ENCODE measurements around the gene XXYLT1.

DNA sequence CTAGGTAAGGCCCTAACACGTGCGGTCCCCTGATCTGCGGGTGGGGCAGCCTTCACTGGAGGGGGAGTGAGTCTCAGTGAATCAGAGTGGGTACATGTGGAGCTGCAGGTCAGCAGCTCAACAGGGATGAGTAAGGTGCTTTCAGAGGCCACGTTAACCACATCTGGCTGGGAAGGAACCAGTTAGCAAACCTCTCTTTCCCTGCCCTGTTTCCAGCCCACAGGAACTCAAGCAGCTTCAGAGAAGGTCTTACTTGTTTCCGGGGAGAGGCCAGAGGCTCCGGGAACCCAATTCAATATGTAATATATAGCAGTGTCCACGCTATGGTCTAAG, 175.3 kb downstream of the XXYLT1 start:
- TF ChIP-seq, protein P1, sequence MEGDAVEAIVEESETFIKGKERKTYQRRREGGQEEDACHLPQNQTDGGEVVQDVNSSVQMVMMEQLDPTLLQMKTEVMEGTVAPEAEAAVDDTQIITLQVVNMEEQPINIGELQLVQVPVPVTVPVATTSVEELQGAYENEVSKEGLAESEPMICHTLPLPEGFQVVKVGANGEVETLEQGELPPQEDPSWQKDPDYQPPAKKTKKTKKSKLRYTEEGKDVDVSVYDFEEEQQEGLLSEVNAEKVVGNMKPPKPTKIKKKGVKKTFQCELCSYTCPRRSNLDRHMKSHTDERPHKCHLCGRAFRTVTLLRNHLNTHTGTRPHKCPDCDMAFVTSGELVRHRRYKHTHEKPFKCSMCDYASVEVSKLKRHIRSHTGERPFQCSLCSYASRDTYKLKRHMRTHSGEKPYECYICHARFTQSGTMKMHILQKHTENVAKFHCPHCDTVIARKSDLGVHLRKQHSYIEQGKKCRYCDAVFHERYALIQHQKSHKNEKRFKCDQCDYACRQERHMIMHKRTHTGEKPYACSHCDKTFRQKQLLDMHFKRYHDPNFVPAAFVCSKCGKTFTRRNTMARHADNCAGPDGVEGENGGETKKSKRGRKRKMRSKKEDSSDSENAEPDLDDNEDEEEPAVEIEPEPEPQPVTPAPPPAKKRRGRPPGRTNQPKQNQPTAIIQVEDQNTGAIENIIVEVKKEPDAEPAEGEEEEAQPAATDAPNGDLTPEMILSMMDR (conservative IDR thresholded peaks at IDR 0.05; ENCODE audit: low read depth, low read length): no peak
- TF ChIP-seq EZH2 (IDR thresholded peaks at IDR 0.05; ENCODE audit: low read length, unreplicated experiment): no peak
- no peak for TF ChIP-seq EZH2phosphoT487 (IDR thresholded peaks at IDR 0.05; ENCODE audit: borderline replicate concordance, low read length)
